ENCODE results near the gene SF3B3.

GRCh38 chr16:70523076-70523742 is 407 bp upstream of the SF3B3 start, which contains the start of gene COG4:
- TF ChIP-seq CTCF (IDR thresholded peaks at IDR 0.05), result no peak
- TF ChIP-seq EP300 (IDR thresholded peaks at IDR 0.05), result no peak
